Measurements from ENCODE around the gene SWSAP1.
"Not testable (repeated sequence)": the region's sequence is repeated elsewhere in the genome, so short reads cannot be mapped to it uniquely, and the experiment has no call there.

SWSAP1 gene

DNA sequence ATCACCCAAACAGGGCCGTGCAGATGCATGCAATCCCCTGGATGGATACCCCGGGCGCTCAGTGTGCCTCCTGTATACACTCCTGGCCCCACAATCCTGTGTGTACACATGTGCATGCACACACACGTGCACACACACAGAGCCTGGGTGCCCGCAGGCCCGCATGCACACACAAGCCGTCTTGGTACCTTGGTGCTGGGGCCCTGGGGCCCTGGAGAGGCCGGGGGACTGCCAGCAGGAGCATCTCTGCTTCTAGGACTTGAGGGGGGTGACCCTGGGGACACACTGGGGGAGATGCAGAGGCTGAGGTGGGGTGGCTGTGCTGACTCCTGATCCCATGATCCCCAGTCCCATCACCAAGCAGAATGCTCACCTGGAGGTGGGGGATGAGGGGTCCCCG is 25.2 kb downstream of the SWSAP1 start:
- WGBS = 94% methylated on average over 9 of the region's 9 CpGs

GRCh38 chr19:11400798-11401197 is 26.3 kb downstream of the SWSAP1 start:
- no peaks in the 10 kb centered on the region for H3K4me1 ChIP-seq (ENCODE audit: insufficient read depth, low read length)
- H3K27me3 ChIP-seq (ENCODE audit: insufficient read depth, low read length) = no peaks in the 10 kb centered on the region
- peaks cover 30% of the 10 kb centered on the region; the same call in 1 of the 2 replicates for H3K36me3 ChIP-seq (ENCODE audit: insufficient read depth, low read length)
- no peak overlapping the region for H3K4me3 ChIP-seq (ENCODE audit: low read length)
- no peak overlapping the region for H3K9ac ChIP-seq (ENCODE audit: low read depth, low read length)
- H3K27ac ChIP-seq (ENCODE audit: low read depth, low read length) = no peak overlapping the region
- WGBS = 67% methylated on average over 1 of the region's 1 CpG
- no peaks in the 10 kb centered on the region for H3K9me3 ChIP-seq (ENCODE audit: insufficient read depth, low read depth, low read length)

More for the DNA sequence above, 25.2 kb downstream of the SWSAP1 start:
- no peak overlapping the region for H3K4me3 ChIP-seq (ENCODE audit: low read length)
- H3K4me1 ChIP-seq (ENCODE audit: insufficient read depth, low read length) = no peaks in the 10 kb centered on the region
- H3K27me3 ChIP-seq (ENCODE audit: insufficient read depth, low read length) = no peaks in the 10 kb centered on the region
- no peak overlapping the region for H3K27ac ChIP-seq (ENCODE audit: low read depth, low read length)
- H3K9ac ChIP-seq (ENCODE audit: low read depth, low read length) = no peak overlapping the region
- no peaks in the 10 kb centered on the region for H3K9me3 ChIP-seq (ENCODE audit: insufficient read depth, low read depth, low read length)
- peaks cover 30% of the 10 kb centered on the region; the same call in 1 of the 2 replicates for H3K36me3 ChIP-seq (ENCODE audit: insufficient read depth, low read length)

DNA sequence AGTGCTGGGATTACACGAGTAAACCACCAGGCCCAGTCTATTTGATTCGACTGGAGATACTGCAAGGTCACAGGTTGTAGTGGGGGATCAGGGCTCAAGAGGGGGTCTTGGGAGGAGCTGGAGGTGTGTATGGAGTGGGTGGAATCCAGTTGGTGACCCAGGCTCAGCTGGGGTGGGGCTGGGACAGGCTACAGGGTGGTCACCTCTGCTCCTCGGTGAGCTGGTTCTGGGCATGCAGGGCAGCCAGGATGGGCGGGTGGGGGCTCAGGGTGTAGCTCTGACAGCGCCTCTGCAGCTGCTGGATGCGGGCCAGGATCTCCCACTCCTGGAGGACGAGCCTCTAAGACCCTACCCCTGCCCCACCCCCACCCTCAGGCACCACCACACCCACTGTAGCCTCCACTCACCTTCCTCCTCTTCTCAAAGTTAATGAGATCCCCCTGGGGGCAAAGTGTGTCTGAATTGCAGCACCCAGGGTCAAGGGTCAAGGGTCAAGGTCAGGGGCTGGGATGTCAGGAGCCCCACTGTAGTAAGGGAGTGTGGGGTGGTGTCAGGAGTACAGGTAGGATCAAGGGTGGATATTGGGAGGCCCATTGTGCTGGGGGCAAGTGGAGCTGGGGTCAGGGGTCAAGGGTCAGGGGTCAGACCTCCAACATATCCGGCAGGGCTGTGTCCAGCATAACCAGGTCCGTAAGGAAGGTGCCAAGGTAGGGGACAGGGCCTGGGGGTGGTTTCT is 27.5 kb downstream of the SWSAP1 start:
- 92% methylated on average over 9 of the region's 9 CpGs for WGBS
- Histone ChIP-seq H3K4me1 (ENCODE audit: insufficient read depth, low read length) (no peaks in the 10 kb centered on the region), H3K36me3 (ENCODE audit: insufficient read depth, low read length) (peaks cover 29% of the 10 kb centered on the region; the same call in 1 of the 2 replicates), H3K4me3 (ENCODE audit: low read length) (no peak overlapping the region), H3K27me3 (ENCODE audit: insufficient read depth, low read length) (no peaks in the 10 kb centered on the region), H3K27ac (ENCODE audit: low read depth, low read length) (no peak overlapping the region), H3K9ac (ENCODE audit: low read depth, low read length) (no peak overlapping the region), H3K9me3 (ENCODE audit: insufficient read depth, low read depth, low read length) (no peaks in the 10 kb centered on the region)

GRCh38 chr19:11404588-11405222 is 30.2 kb downstream of the SWSAP1 start:
- Histone ChIP-seq H3K4me1 (ENCODE audit: insufficient read depth, low read length) (no peaks in the 10 kb centered on the region), H3K9me3 (ENCODE audit: insufficient read depth, low read depth, low read length) (no peaks in the 10 kb centered on the region), H3K9ac (ENCODE audit: low read depth, low read length) (no peak overlapping the region), H3K4me3 (ENCODE audit: low read length) (no peak overlapping the region), H3K36me3 (ENCODE audit: insufficient read depth, low read length) (peaks cover 20% of the 10 kb centered on the region; the same call in 1 of the 2 replicates), H3K27me3 (ENCODE audit: insufficient read depth, low read length) (no peaks in the 10 kb centered on the region), H3K27ac (ENCODE audit: low read depth, low read length) (no peak overlapping the region)
- 78% methylated on average over 9 of the region's 9 CpGs for WGBS

- WGBS = 33% methylated on average over 43 of the region's 44 CpGs
- Histone ChIP-seq H3K4me1 (ENCODE audit: insufficient read depth, low read length) (no peaks in the 10 kb centered on the region), H3K27ac (ENCODE audit: low read depth, low read length) (no peak overlapping the region), H3K27me3 (ENCODE audit: insufficient read depth, low read length) (no peaks in the 10 kb centered on the region), H3K9me3 (ENCODE audit: insufficient read depth, low read depth, low read length) (no peaks in the 10 kb centered on the region), H3K36me3 (ENCODE audit: insufficient read depth, low read length) (peaks cover 21% of the 10 kb centered on the region), H3K9ac (ENCODE audit: low read depth, low read length) (no peak overlapping the region), H3K4me3 (ENCODE audit: low read length) (no peak overlapping the region; the same call in 1 of the 2 replicates)
Measured at GRCh38 chr19:11405846-11406643, 31.6 kb downstream of the SWSAP1 start.

DNA sequence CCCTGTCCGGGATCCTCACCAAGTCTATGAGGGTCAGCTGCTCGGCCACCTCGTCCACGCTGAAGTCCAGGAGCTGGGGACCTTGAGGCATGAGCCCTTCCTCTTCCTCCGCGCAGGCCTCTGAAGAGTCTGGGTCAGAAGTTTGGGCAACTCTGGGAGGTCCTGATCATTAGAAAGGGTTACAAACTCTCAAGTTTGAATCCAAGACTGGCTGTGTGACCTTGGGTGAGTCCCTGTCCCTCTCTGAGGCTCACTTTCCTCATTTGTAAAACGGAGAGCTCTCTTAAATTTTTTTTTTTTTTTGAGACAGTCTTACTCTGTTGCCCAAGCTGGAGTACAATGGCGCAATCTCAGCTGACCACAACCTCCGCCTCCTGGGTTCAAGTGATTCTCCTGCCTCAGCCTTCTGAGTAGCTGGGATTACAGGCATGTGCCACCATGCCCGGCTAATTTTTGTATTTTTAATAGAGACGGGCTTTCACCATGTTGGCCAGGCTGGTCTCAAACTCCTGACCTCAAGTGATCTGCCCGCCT is 32.3 kb downstream of the SWSAP1 start:
- not testable (repeated sequence) for H3K9me3 ChIP-seq (ENCODE audit: insufficient read depth, low read depth, low read length); H3K27ac ChIP-seq (ENCODE audit: low read depth, low read length); H3K4me3 ChIP-seq (ENCODE audit: low read length); H3K4me1 ChIP-seq (ENCODE audit: insufficient read depth, low read length); H3K9ac ChIP-seq (ENCODE audit: low read depth, low read length); H3K27me3 ChIP-seq (ENCODE audit: insufficient read depth, low read length)
- WGBS = 81% methylated on average over 12 of the region's 12 CpGs
- H3K36me3 ChIP-seq (ENCODE audit: insufficient read depth, low read length) = peaks cover 23% of the 10 kb centered on the region

DNA sequence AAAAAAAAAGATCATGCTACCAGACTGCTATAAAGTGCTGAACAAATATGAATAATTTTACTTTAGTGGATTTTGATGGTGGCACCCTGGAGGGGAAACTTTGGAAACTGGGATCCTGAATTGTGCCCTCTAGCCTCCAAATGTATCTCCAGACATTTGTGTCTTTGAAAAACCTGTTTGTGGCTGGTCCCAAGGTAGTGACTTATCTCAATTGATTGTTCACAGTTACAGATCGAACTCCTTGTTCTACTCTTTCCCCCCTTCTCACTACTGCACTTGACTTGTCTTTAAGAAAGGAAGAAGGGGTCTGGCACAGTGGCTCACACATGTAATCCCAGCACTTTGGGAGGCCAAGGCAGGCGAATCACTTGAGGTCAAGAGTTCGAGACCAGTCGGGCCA is 34.1 kb downstream of the SWSAP1 start:
- Histone ChIP-seq H3K27me3 (ENCODE audit: insufficient read depth, low read length) (no peaks in the 10 kb centered on the region), H3K9me3 (ENCODE audit: insufficient read depth, low read depth, low read length) (no peaks in the 10 kb centered on the region), H3K9ac (ENCODE audit: low read depth, low read length) (no peak overlapping the region), H3K27ac (ENCODE audit: low read depth, low read length) (no peak overlapping the region), H3K36me3 (ENCODE audit: insufficient read depth, low read length) (peaks cover 18% of the 10 kb centered on the region), H3K4me3 (ENCODE audit: low read length) (no peak overlapping the region), H3K4me1 (ENCODE audit: insufficient read depth, low read length) (no peaks in the 10 kb centered on the region)
- WGBS = 95% methylated on average over 4 of the region's 4 CpGs

- Histone ChIP-seq H3K9me3 (ENCODE audit: insufficient read depth, low read depth, low read length) (no peaks in the 10 kb centered on the region), H3K36me3 (ENCODE audit: insufficient read depth, low read length) (peaks cover 12% of the 10 kb centered on the region), H3K4me3 (ENCODE audit: low read length) (no peak overlapping the region), H3K9ac (ENCODE audit: low read depth, low read length) (no peak overlapping the region), H3K27me3 (ENCODE audit: insufficient read depth, low read length) (no peaks in the 10 kb centered on the region), H3K27ac (ENCODE audit: low read depth, low read length) (no peak overlapping the region), H3K4me1 (ENCODE audit: insufficient read depth, low read length) (no peaks in the 10 kb centered on the region)
- 73% methylated on average over 8 of the region's 8 CpGs for WGBS
Measured at GRCh38 chr19:11410682-11411081, 36.2 kb downstream of the SWSAP1 start.

DNA sequence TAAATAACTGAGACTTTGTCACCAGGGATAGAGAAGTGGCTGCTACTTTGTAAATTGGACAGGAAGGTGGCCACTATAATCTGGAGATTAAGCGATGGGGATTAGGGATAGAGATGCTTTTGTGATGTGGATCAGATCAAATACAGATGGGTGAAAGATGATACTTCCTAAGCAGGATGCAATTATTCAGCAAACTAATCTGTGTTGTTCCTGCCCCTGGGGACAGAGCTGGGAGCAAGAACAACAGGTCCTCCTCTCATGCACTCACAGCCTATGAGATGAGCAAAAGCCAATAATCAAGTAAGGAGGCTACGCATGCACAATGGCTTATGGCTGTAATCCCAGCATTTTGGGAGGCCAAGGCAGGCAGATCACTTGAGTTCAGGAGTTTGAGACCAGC is 40.1 kb downstream of the SWSAP1 start:
- no peak overlapping the region for H3K9ac ChIP-seq (ENCODE audit: low read depth, low read length)
- 90% methylated on average over 2 of the region's 2 CpGs for WGBS
- H3K4me1 ChIP-seq (ENCODE audit: insufficient read depth, low read length) = peaks cover 3% of the 10 kb centered on the region; the same call in 1 of the 2 replicates
- peaks cover 20% of the 10 kb centered on the region for H3K27me3 ChIP-seq (ENCODE audit: insufficient read depth, low read length)
- H3K27ac ChIP-seq (ENCODE audit: low read depth, low read length) = no peak overlapping the region
- no peak overlapping the region for H3K4me3 ChIP-seq (ENCODE audit: low read length)
- H3K36me3 ChIP-seq (ENCODE audit: insufficient read depth, low read length) = peaks cover 11% of the 10 kb centered on the region
- no peaks in the 10 kb centered on the region for H3K9me3 ChIP-seq (ENCODE audit: insufficient read depth, low read depth, low read length)

DNA sequence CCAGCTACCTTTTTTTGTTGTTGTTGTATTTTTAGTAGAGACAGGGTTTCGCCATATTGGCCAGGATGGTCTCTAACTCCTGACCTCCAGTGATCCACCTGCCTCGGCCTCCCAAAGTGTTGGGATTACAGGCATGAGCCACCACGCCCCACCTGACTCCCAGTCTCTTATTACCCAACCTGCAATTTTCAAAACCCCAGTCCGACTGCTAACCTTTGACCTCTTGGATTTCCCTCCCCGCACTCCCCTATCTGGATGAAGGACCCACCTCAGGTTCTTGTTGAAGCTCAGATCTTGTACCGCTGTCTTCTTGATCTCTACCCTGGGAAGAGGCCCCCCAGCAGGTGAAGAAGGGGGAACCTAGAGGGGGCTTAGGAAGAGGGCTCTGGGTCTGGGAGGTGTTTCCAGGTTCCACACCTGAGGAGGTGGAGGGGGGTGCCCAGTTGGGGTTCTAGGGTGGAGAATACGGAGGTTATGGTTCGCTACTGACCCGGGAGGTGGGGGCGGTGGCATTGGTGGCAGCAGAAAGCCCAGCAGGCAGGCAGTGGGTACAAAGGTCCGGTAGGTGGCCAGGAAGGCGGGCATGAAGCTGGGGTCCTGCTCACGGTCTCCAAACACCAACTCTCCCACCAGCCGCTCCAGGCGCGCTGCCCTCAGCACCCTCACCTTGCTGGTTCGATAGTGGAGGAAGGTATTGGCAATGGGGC is 42.0 kb downstream of the SWSAP1 start:
- Histone ChIP-seq H3K4me1 (ENCODE audit: insufficient read depth, low read length) (peaks cover 4% of the 10 kb centered on the region; the same call in 1 of the 2 replicates), H3K27me3 (ENCODE audit: insufficient read depth, low read length) (peaks cover 39% of the 10 kb centered on the region), H3K9me3 (ENCODE audit: insufficient read depth, low read depth, low read length) (no peaks in the 10 kb centered on the region), H3K9ac (ENCODE audit: low read depth, low read length) (no peak overlapping the region), H3K27ac (ENCODE audit: low read depth, low read length) (no peak overlapping the region), H3K4me3 (ENCODE audit: low read length) (no peak overlapping the region), H3K36me3 (ENCODE audit: insufficient read depth, low read length) (peaks cover under 1% of the 10 kb centered on the region; the same call in 1 of the 2 replicates)
- 93% methylated on average over 12 of the region's 17 CpGs for WGBS

All from HUES64 (cell line).